ENCODE measurements around the gene CCDC169. TPM values are rescaled to one million over a fixed set of nuclear protein-coding genes. Genes with fewer than 3 reads are reported as not detected.

The CCDC169 gene
- total and polyA plus RNA-seq, 2 donors (not counting 3 experiments of a cell fraction or from before 2014, with no cell fraction given), result 1.2 to 2.5 TPM

- POLR2A ChIA-PET, result no interaction called here
- FAIRE-seq (no peak), DNase-seq (ENCODE audit: low read depth, low spot score) (no peak)
- CTCF ChIA-PET, result interaction anchor here (1.5 to 4.0 kb wide), 2 partner anchors 11 to 18 kb away, joined by 4 to 29 read pairs; no protein-coding TSS in a partner anchor
- Histone ChIP-seq H3K36me3 (ENCODE audit: control insufficient read depth in 2 of 2, extremely low read depth in 1 of 2, insufficient read depth in 2 of 2, low read length in 2 of 2) (no peaks in the 10 kb centered on the region), H3K79me2 (ENCODE audit: control insufficient read depth, insufficient read depth, low read length) (no peaks in the 10 kb centered on the region), H2AFZ (ENCODE audit: low read depth, low read length) (no peak overlapping the region), H3K9me1 (replicated peaks; ENCODE audit: control insufficient read depth, extremely low read depth, insufficient read depth, low read length) (no peaks in the 10 kb centered on the region), H3K27me3 (ENCODE audit: control insufficient read depth in 2 of 2, insufficient read depth in 2 of 2, low read length in 2 of 2) (no peaks in the 10 kb centered on the region), H3K4me3 (replicated peaks in 1 of 3; ENCODE audit: insufficient read depth in 1 of 3, low read depth in 1 of 3, low read length in 3 of 3) (no peak overlapping the region), H3K4me1 (ENCODE audit: control insufficient read depth, extremely low read depth, insufficient read depth, low read length) (peaks cover 13% of the 10 kb centered on the region), H3K4me2 (ENCODE audit: insufficient read depth, low read length) (no peak overlapping the region), H3K27ac (ENCODE audit: insufficient read depth, low read depth, low read length) (no peak overlapping the region), H4K20me1 (replicated peaks; ENCODE audit: control insufficient read depth, extremely low read depth, insufficient read depth, low read length) (no peaks in the 10 kb centered on the region), H3K9ac (replicated peaks; ENCODE audit: extremely low read depth, insufficient read depth, low read length) (no peak overlapping the region), H3K9me3 (replicated peaks; ENCODE audit: control insufficient read depth, insufficient read depth, low read length) (no peaks in the 10 kb centered on the region)
- intact Hi-C loops (cut with micrococcal nuclease) (no loop called here), dilution Hi-C loops (cut with MboI; ENCODE audit: extremely low pct_ligation_motif_present, low sequenced_read_pairs) (no loop called here)
- BruUV-seq (replicated peaks), result no TSS peak
- TF ChIP-seq JUN (IDR thresholded peaks at IDR 0.05; ENCODE audit: borderline replicate concordance, insufficient read depth, insufficient read length, low read depth), result peak; percentile 30
- no peak for TF ChIP-seq CTCF (IDR thresholded peaks at IDR 0.05; ENCODE audit: extremely low read depth in 1 of 2, insufficient read depth in 1 of 2, low read depth in 1 of 2, low read length in 2 of 2)
Observed at GRCh38 chr13:36293497-36293896, 4.1 kb downstream of the CCDC169 start.

GRCh38 chr13:36288794-36289391, 8.7 kb downstream of the CCDC169 start:
- no peak for DNase-seq (ENCODE audit: low read depth, low spot score)

More at GRCh38 chr13:36288794-36289391, 8.7 kb downstream of the CCDC169 start:
- no peak for TF ChIP-seq EZH2 (IDR thresholded peaks at IDR 0.05; ENCODE audit: borderline replicate concordance, low read depth, low read length, severe bottlenecking)
- intact Hi-C loops (cut with micrococcal nuclease), result loop anchor here (10.0 kb wide), 1 partner anchor 696 kb away; no protein-coding TSS in a partner anchor
- dilution Hi-C loops (cut with MboI; ENCODE audit: extremely low pct_ligation_motif_present, low sequenced_read_pairs), result no loop called here
- no peak overlapping the region for H2AFZ ChIP-seq (ENCODE audit: low read depth, low read length)
- no peak for FAIRE-seq
- no peaks in the 10 kb centered on the region for H3K27me3 ChIP-seq (ENCODE audit: control insufficient read depth in 2 of 2, insufficient read depth in 2 of 2, low read length in 2 of 2)
- H3K79me2 ChIP-seq (ENCODE audit: control insufficient read depth, insufficient read depth, low read length), result no peaks in the 10 kb centered on the region
- H3K4me3 ChIP-seq (replicated peaks in 1 of 3; ENCODE audit: insufficient read depth in 1 of 3, low read depth in 1 of 3, low read length in 3 of 3), result no peak overlapping the region
- ChIA-PET CTCF (interaction anchor here (0.8 kb wide), 1 partner anchor 447 kb away, joined by 3 read pairs; no protein-coding TSS in a partner anchor), POLR2A (no interaction called here)
- no peaks in the 10 kb centered on the region for H3K36me3 ChIP-seq (ENCODE audit: control insufficient read depth in 2 of 2, extremely low read depth in 1 of 2, insufficient read depth in 2 of 2, low read length in 2 of 2)
- no peaks in the 10 kb centered on the region for H3K4me1 ChIP-seq (ENCODE audit: control insufficient read depth, extremely low read depth, insufficient read depth, low read length)
- H3K27ac ChIP-seq (ENCODE audit: insufficient read depth, low read depth, low read length), result no peak overlapping the region
- no TSS peak for BruUV-seq (replicated peaks)
- no peak overlapping the region for H3K4me2 ChIP-seq (ENCODE audit: insufficient read depth, low read length)
- H3K9ac ChIP-seq (replicated peaks; ENCODE audit: extremely low read depth, insufficient read depth, low read length), result no peak overlapping the region
- H4K20me1 ChIP-seq (replicated peaks; ENCODE audit: control insufficient read depth, extremely low read depth, insufficient read depth, low read length), result no peaks in the 10 kb centered on the region
- no peaks in the 10 kb centered on the region for H3K9me1 ChIP-seq (replicated peaks; ENCODE audit: control insufficient read depth, extremely low read depth, insufficient read depth, low read length)
- no peaks in the 10 kb centered on the region for H3K9me3 ChIP-seq (replicated peaks; ENCODE audit: control insufficient read depth, insufficient read depth, low read length)
